ENCODE results near the gene SPTBN1. TPM values are rescaled to one million over a fixed set of nuclear protein-coding genes. Genes with fewer than 3 reads are reported as not detected.
"Not testable (repeated sequence)": the region's sequence is repeated elsewhere in the genome, so short reads cannot be mapped to it uniquely, and the experiment has no call there.

SPTBN1 gene
- total RNA-seq, 2 donors from 2014 or later = 321 to 326 TPM

- DNase-seq (no peak), ATAC-seq (no peak)
- intact Hi-C loops (cut with DNase I, micrococcal nuclease) = no loop called here
Measured at GRCh38 chr2:54464341-54464740, 8.2 kb downstream of the SPTBN1 start.

DNA sequence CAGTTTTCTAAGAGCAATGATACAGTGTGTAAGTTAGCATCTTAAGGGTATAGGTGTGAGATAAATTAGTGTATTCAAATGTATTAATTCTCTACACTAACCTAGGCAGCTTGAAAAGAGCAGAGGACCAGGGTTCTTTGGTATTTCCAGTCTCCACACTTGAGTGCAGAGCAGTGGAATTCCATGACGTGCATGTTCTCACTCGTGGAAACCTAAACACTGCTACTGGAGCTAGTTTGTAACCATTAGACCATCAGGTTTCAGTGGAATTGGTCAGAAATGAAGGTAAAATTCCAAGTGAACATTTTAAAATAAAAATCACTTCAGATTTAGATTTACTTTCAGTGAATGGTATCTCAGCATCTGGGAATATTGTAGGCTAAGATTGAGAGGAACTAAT lies 9.0 kb downstream of the SPTBN1 start:
- ATAC-seq (no peak), DNase-seq (no peak)
- intact Hi-C loops (cut with DNase I, micrococcal nuclease) = no loop called here

DNA sequence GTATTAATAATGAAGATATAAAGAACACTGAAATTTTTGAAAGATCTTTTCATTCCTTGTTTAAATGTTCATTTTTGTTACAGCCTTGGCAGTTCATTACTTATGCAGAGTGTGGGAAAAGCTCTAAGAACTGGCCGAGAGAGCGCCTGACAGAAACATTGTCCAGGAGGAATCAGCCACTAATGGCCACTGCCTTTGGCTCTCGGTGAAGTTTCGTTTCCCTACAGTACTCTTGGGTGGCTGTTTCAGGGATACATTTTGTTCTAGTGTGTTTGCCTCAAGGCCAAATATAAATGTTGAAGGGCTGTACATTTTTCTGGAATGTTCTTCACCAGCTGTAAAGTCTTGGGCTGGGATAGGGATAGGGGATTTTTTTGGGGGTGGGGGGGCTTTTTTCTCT lies 10.7 kb downstream of the SPTBN1 start:
- ATAC-seq = no peak
- intact Hi-C loops (cut with DNase I, micrococcal nuclease) = no loop called here
- DNase-seq = no peak

GRCh38 chr2:54468673-54469072 lies 12.5 kb downstream of the SPTBN1 start:
- DNase-seq (no peak), ATAC-seq (no peak)
- intact Hi-C loops (cut with DNase I, micrococcal nuclease) = no loop called here

DNA sequence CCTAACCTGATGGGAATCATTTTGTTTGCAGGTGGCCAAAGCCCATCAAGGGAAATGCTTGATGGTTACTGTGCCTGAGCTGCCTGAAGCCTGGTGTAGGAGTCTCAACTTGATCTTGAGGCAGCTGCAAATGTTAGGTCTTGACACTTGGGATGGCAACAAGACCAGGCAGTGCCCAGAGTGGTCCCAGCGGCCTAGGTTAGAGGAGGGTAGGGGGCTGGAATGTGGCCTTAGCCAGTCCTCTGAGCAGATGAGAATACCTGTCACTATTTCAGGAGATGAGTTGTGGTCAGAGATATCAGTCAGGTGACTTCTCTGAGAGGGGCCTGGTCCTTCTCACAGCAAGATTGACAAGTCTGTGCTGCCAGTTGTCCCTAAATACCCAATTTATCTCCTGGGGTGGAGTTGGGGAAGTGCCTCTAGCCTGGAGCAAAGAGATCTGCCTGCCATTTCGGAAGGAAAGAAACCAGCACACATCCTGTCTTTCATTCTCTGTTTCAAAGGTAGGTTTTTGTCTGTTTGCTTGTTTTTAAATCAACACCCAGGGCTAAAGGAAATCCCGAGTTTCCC lies 13.4 kb downstream of the SPTBN1 start:
- no peak for ATAC-seq
- intact Hi-C loops (cut with DNase I, micrococcal nuclease) = no loop called here
- no peak for DNase-seq

- ATAC-seq = no peak
- no peak for DNase-seq
- intact Hi-C loops (cut with DNase I, micrococcal nuclease) = no loop called here
Measured at GRCh38 chr2:54470266-54470938, 14.3 kb downstream of the SPTBN1 start.

DNA sequence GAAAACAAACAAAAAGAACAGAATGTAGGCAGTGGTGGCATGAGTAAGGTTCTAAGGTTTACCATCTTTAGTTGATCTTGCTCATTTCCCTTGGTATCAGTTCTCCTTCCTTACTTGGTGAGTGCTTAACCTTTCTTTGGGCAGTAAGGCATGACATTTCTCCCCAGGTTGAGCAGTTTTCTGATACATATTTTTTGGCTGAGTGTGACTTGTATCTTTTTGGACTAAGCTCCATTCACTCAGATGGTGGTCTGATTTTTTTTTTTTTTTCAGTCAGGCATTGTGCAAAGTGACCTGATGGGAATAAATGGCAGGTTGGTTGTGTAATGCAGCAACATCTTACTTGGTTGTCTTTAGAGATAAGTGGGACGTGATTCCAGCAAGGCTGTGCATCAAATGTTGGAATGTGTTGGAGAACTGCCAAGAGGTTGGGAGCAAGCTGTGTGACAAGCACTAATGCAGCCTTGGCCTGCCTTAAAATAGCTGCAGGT lies 15.1 kb downstream of the SPTBN1 start:
- intact Hi-C loops (cut with DNase I, micrococcal nuclease) = no loop called here
- ATAC-seq (no peak), DNase-seq (no peak)

GRCh38 chr2:54473851-54474250 lies 17.7 kb downstream of the SPTBN1 start:
- no peak for DNase-seq
- intact Hi-C loops (cut with DNase I, micrococcal nuclease) = no loop called here
- no peak for ATAC-seq

- DNase-seq (no peak), ATAC-seq (no peak)
- intact Hi-C loops (cut with DNase I, micrococcal nuclease) = no loop called here
Measured at GRCh38 chr2:54475285-54475684, 19.2 kb downstream of the SPTBN1 start.

- intact Hi-C loops (cut with DNase I, micrococcal nuclease) = no loop called here
- DNase-seq (no peak), ATAC-seq (no peak)
Measured at GRCh38 chr2:54475919-54476318, 19.8 kb downstream of the SPTBN1 start.

DNA sequence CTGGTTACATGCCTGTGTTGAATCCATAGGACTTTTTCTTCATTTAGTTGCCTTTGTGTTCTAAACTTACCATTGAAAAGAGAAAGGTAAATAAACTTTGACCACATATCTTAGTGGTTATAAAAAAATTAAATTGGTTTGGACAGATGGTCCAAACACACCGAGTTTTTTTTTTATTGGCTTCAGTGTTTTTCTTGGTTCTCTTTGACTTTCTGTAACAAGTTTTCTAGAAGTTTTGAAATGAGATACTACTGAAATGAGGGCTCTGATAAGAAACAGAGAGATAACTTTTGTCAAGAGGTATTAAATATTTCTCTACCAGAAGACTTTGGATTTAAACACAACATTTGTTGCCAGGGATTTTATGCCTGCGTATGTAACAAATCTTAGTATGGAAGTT lies 20.7 kb downstream of the SPTBN1 start:
- no peak for DNase-seq
- ATAC-seq = peak; percentile 60
- intact Hi-C loops (cut with DNase I, micrococcal nuclease) = no loop called here

GRCh38 chr2:54477896-54478295 lies 21.8 kb downstream of the SPTBN1 start:
- ATAC-seq = no peak
- intact Hi-C loops (cut with DNase I, micrococcal nuclease) = no loop called here

DNA sequence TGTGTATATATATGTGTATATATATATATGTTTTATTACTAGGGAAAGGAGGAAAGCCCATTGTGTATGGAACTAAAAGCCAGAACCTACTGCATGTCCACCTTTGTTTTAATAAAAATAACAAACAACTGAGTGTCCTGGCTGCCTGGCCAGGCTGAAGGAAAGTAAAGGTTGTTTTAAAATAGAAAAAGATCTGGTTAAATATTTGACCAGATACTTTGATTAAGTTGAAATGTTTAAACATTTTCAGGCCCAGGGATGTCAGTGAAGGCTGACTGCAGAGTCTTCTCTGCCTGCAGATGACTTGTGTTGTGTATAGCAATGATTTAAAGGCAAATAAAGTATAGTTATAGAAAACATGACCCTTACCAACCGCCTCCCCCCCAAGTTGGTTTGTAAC lies 22.8 kb downstream of the SPTBN1 start:
- DNase-seq (no peak), ATAC-seq (no peak)
- intact Hi-C loops (cut with DNase I, micrococcal nuclease) = no loop called here

More at GRCh38 chr2:54477896-54478295, 21.8 kb downstream of the SPTBN1 start:
- no peak for DNase-seq

- ATAC-seq (no peak), DNase-seq (no peak)
- intact Hi-C loops (cut with DNase I, micrococcal nuclease) = no loop called here
Measured at GRCh38 chr2:54479424-54479823, 23.3 kb downstream of the SPTBN1 start.

DNA sequence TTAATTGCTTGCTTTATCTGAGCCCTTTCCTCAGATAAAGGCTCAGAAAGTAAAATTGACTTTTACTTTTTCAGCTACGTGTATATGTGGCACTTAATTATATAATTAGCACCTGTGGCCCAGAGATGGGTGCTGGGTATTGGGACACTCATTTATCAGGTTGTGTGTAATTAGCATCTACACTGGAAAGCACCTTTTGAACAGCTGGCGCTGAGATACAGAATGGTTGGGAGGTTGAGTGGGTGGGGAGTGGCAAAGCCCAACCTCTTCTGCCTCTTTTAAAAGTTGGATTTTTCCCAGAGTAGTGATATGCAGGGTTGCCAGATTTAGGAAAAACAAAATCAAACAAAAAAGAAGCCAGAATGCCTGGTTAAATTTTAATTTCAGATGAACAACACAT lies 23.9 kb downstream of the SPTBN1 start:
- DNase-seq (no peak), ATAC-seq (no peak)
- intact Hi-C loops (cut with DNase I, micrococcal nuclease) = no loop called here

DNA sequence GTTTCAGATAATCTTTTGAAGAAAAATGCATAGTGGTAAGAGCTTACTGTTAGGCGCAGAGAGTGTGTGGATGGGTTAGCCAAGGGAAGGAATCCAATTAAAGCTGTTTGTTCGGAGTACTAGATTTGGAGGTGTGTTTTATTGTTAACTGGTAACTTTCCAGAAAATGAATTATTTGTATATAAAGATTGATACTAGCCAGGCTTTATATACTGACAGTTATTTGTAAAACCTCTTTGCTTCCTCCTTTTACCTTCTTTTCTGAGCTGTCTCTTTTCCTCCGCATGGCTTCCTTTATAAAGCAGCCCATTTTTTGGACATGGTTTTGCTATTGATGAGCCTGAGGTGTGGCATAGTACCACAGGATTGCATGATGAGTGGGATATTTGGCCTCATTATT lies 25.6 kb downstream of the SPTBN1 start:
- intact Hi-C loops (cut with DNase I, micrococcal nuclease) = no loop called here
- ATAC-seq = no peak

GRCh38 chr2:54482715-54483114 lies 26.6 kb downstream of the SPTBN1 start:
- DNase-seq (peak in 1 of 2 donors; percentile 8), ATAC-seq (no peak)
- intact Hi-C loops (cut with DNase I, micrococcal nuclease) = no loop called here

More for the DNA sequence above, 25.6 kb downstream of the SPTBN1 start:
- DNase-seq = no peak

GRCh38 chr2:54483426-54483825 lies 27.3 kb downstream of the SPTBN1 start:
- intact Hi-C loops (cut with DNase I, micrococcal nuclease) = no loop called here
- ATAC-seq = no peak

GRCh38 chr2:54485756-54486155 lies 29.6 kb downstream of the SPTBN1 start:
- ATAC-seq = not testable (repeated sequence)

More at GRCh38 chr2:54483426-54483825, 27.3 kb downstream of the SPTBN1 start:
- DNase-seq = no peak

GRCh38 chr2:54486766-54487165 lies 30.6 kb downstream of the SPTBN1 start:
- intact Hi-C loops (cut with DNase I, micrococcal nuclease) = no loop called here
- DNase-seq (no peak), ATAC-seq (no peak)

More at GRCh38 chr2:54485756-54486155, 29.6 kb downstream of the SPTBN1 start:
- DNase-seq; intact Hi-C loops (cut with DNase I, micrococcal nuclease): not testable (repeated sequence)

DNA sequence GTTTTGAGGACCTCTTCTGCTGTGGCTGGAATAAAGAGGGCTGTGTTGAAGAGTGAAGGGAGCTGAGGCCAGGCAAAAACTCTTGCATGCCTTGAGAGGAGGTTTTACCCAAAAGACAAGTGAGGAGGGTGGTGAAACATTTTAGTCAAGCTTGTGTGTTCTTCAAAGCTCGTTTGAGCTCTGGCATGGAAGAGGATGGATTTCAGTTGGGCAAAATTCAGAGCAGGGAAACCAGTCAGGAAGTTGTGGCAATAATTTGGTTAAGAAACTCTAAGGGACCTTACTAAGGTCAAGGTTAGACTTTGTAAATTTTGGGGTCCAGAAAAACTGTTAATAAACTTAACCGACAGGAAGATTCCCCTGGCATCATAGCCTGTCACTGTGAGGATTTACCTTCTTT lies 34.7 kb downstream of the SPTBN1 start:
- intact Hi-C loops (cut with DNase I, micrococcal nuclease) = no loop called here
- no peak for ATAC-seq
- DNase-seq = no peak
